HG03039 (cell line): ENCODE data around the gene ARHGDIG.
"Not testable (repeated sequence)": the region's sequence is repeated elsewhere in the genome, so short reads cannot be mapped to it uniquely, and the experiment has no call there.

Source experiments
- ATAC-seq: cut with Tn5 transposase; IDR thresholded peaks from one replicate; pipeline ENCODE4 v1.9.1; 2021; ENCODE audit warnings: mild to moderate bottlenecking, moderate library complexity; ENCODE audit not compliant: unreplicated experiment

The ARHGDIG gene

DNA sequence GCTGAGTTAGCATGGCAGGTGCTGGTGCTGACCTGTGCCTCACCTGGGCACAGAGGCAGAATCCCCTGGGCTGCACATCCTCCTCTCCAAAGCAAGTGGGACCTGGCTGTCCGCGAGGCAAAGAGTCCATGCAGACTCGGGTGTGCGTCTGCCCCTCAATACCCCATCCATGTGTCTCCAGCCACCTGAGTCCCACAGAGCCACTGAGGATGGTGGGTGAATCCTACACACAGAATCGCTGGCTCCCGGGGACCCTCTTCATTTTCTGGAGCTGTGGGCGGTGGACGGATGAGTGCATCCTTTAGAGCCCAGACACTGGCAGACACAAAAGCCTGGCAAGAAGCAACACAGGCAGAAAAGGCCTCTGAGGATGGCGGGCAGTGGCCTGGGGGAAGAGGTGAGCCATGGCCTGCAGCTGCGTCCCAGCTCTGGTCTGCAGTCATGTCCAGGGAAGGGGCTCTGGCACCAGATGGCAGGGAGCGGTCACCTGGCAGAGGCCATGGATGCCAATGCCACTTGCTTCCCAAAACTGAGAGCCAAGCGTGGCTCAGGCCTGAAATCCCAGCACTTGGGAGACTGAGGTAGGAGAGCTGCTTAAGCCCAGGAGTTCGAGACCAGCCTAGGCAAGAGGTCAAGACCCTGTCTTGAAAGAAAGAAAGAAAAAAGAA, 42.2 kb downstream of the ARHGDIG start:
- ATAC-seq: no peak

DNA sequence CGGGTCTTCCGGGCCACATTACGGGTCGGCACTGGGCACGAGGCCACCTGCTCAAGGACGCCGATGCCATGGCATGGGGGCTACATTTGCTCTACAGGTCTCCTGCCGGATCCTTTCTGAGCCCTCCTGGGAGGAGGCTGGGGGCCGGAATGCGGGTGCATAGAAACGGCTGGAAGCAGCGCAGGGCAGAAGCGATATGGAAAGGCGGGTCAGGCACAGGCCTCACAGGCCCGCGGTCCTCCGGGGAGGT, 43.7 kb downstream of the ARHGDIG start:
- ATAC-seq: no peak

DNA sequence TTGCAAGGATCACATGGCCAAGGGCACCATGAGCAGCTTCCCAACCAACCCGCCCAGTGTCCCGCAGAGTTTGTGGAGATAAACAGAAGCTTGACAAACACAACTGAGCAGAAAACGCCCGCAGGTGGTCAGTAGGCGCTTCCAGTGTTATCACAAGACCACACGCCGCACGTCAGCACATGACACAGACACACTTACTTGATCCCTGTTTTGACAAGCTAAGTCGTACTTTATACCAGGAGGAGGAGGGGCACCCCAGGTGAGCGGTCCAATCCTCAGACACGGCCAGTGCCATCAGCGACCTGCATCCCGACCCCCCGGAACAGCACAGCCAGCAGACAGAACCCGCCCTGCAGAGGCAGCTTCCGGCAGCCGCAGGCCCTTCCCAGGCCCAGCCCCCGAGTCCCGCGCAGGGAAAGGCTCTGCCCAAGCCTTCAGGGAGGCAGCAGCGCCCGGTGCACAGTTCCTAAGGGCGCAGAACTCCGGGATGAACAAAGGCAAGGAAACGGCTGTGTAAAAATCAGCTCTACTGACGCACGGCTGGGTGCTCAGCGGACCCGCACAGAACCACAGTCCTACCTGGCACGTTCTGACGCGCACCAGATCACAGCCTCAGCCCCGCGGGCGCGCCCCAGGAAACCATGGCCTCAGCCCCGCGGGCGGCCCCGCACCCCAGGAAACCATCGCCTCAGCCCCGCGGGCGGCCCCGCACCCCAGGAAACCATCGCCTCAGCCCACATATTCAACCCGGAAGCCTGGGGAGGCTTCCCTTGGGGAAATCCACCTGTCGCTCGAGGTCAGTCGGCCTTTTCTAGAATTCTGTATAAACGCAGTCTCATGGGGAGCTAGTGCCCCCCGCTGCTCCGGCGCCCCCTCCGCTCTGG, 44.3 kb downstream of the ARHGDIG start:
- ATAC-seq: no peak

DNA sequence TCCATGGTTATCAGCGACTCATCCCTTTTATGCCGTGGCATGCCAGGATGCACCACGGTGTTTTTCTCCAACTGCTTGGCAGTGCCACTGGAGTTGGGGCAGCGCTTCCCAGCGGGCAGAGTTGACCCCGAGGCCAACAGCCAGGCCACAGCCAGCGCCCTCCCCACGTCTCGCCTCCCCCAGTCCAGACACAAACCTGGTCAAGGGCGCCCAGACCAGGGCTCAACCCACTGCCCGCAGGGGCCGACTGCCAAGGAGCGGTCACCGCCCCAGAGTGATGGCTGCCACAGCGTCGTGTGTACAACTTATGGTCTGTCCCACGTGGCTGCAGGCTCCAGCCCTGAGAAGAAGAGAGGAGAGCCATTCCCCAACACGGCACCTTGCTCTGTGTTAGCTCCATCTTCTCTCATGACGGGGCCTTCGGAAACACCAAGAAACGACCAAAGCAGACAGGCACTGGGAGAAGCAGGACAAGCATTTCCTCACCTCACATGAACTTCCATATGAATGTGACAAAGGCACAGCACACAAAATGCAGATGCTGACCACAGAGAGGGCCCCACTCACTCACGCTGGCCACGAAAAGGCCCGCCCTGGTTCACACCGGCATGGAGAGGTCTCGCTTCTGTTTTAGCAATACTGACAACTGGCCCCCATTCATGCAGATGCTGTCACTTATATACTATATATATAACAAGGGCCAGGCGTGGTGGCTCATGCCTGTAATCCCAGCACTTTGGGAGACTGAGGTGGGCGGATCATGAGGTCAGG, 45.2 kb downstream of the ARHGDIG start:
- ATAC-seq: no peak

GRCh38 chr16:330741-331140, 50.4 kb downstream of the ARHGDIG start:
- ATAC-seq: no peak

DNA sequence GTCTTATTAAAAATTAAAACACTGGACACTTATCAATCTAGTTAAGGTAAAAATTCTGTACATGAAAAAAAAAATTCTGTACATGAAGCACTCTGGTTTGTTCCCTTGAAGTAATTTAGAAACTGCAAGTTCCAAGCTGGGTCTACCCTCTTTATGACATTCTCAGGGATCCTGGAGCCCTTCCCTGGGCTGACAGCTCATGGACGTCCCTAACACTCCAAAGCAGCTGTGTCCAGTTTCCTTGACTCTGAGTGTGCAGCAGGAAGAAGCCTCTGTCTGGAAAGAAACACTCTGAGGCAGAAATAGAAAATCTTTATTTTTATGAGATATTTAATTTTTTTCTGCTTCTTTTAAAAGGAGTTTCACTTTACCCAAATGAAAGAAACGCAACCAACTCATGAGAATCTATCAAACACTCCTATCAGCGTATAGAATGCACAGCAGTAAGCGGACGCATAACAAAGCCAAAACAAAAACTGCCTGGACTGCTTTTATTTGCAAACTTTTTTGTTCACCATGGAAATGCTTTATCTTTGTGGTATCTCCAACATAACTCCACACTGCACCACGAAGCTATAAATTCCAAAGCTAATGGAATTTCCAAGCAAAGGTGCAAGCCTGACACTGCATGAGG, 50.9 kb downstream of the ARHGDIG start:
- ATAC-seq: not testable (repeated sequence)
